SK-N-SH (cell line): ENCODE data around the gene NGB.

Experiments
- CHD2 ChIP-seq: fragments of 150-350 bp; IDR thresholded peaks from 2 replicates; pipeline ENCODE4 v1.6.1; 2018; ENCODE audit warnings: low read length; ENCODE audit not compliant: partially characterized antibody
- EP300 ChIP-seq, 2 experiments: IDR thresholded peaks; 2 replicates each; pipeline versions ENCODE4 v1.4.0 to v1.6.1; 2012; ENCODE audit warnings: borderline replicate concordance in 1 of 2, low read depth in 1 of 2, low read length in 1 of 2
- GABPA ChIP-seq: IDR thresholded peaks from 2 replicates; pipeline ENCODE4 v1.4.0; 2012; ENCODE audit warnings: low read depth, mild to moderate bottlenecking
- JUND ChIP-seq: IDR thresholded peaks from 2 replicates; pipeline ENCODE4 v1.4.0; 2012
- POLR2AphosphoS5 ChIP-seq: IDR thresholded peaks from 2 replicates; pipeline ENCODE4 v1.6.1; 2012; ENCODE audit warnings: low read depth, low read length
- REST ChIP-seq: IDR thresholded peaks from 2 replicates; pipeline ENCODE4 v1.6.1; 2012; ENCODE audit warnings: mild to moderate bottlenecking, low read depth, low read length, moderate library complexity
- RFX5 ChIP-seq: IDR thresholded peaks from 2 replicates; pipeline ENCODE4 v1.6.1; 2012; ENCODE audit warnings: mild to moderate bottlenecking, improper control_type of control experiment, low read length
- SIN3A ChIP-seq: IDR thresholded peaks from 2 replicates; pipeline ENCODE4 v1.6.1; 2012; ENCODE audit warnings: low read depth, mild to moderate bottlenecking, low read length, moderate library complexity, borderline replicate concordance
- TAF1 ChIP-seq: IDR thresholded peaks from 2 replicates; pipeline ENCODE4 v1.6.1; 2012; ENCODE audit warnings: low read depth, mild to moderate bottlenecking, low read length, moderate library complexity, borderline replicate concordance
- YY1 ChIP-seq: IDR thresholded peaks from 2 replicates; pipeline ENCODE4 v1.4.0; 2012; ENCODE audit warnings: low read depth, mild to moderate bottlenecking
- TF ChIP-seq, protein P1 (sequence below): fragments of 200-600 bp; sonication (generic); IDR thresholded peaks from 2 replicates; pipeline ENCODE4 v1.6.1; 2017; ENCODE audit warnings: antibody characterized with exemption, mild to moderate bottlenecking, moderate library complexity

GRCh38 chr14:77251870-77252269 lies 19.1 kb downstream of the NGB start:
- TF ChIP-seq RFX5: no peak
- TF ChIP-seq YY1: no peak
- TF ChIP-seq REST: no peak
- TF ChIP-seq, protein P1, sequence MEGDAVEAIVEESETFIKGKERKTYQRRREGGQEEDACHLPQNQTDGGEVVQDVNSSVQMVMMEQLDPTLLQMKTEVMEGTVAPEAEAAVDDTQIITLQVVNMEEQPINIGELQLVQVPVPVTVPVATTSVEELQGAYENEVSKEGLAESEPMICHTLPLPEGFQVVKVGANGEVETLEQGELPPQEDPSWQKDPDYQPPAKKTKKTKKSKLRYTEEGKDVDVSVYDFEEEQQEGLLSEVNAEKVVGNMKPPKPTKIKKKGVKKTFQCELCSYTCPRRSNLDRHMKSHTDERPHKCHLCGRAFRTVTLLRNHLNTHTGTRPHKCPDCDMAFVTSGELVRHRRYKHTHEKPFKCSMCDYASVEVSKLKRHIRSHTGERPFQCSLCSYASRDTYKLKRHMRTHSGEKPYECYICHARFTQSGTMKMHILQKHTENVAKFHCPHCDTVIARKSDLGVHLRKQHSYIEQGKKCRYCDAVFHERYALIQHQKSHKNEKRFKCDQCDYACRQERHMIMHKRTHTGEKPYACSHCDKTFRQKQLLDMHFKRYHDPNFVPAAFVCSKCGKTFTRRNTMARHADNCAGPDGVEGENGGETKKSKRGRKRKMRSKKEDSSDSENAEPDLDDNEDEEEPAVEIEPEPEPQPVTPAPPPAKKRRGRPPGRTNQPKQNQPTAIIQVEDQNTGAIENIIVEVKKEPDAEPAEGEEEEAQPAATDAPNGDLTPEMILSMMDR: no peak
- TF ChIP-seq SIN3A: no peak
- TF ChIP-seq CHD2: no peak
- no peak for TF ChIP-seq POLR2AphosphoS5
- TF ChIP-seq EP300 (IDR thresholded peaks at IDR 0.05; ENCODE audit: borderline replicate concordance in 1 of 2, low read depth in 1 of 2, low read length in 1 of 2): no peak
- TF ChIP-seq JUND: no peak
- no peak for TF ChIP-seq TAF1
- TF ChIP-seq GABPA: no peak
